ENCODE measurements around the gene ZNF48.

GRCh38 chr16:30354423-30355143 is 40.6 kb upstream of the ZNF48 start:
- no peak for TF ChIP-seq CTCF (IDR thresholded peaks at IDR 0.05)
- TF ChIP-seq POLR2AphosphoS5 (IDR thresholded peaks at IDR 0.05), result no peak
- TF ChIP-seq EP300 (IDR thresholded peaks at IDR 0.05), result no peak
- TF ChIP-seq POLR2A (IDR thresholded peaks at IDR 0.05), result no peak

Data from stomach (tissue), 4 donors.